ENCODE data around the gene NTNG2. TPM values are rescaled to one million over a fixed set of nuclear protein-coding genes. Genes with fewer than 3 reads are reported as not detected.

NTNG2 gene
- total and polyA plus RNA-seq, 9 of the 15 experiments (the other 6 are each of a cell fraction or from before 2014, with no cell fraction given) = 0.01 to 0.11 (median 0.09) TPM; not detected in 6

DNA sequence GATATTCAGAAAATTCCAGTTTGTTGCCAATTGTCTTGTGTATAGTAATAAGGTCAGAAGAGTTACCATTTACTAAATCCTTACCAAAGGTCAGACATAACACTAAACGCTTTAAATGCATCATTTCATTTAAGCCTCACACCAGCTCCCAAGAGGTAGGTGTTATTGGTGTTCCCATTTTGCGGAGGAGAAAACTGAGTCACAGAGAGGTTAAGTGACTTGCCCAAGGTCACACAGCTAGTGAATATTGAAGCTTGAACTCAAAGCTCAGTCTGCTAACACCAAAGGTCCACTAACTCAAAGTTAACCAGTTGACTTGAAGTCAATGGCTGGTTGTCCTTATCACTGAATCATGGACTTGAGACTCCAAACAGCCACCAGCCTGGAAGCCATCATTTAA lies 40.8 kb upstream of the NTNG2 start (continued):
- no peak for TF ChIP-seq MCM2 (IDR thresholded peaks at IDR 0.05; ENCODE audit: low read depth)
- TF ChIP-seq TAF7 (tag; IDR thresholded peaks at IDR 0.05) = no peak
- no peak for TF ChIP-seq MED1 (CRISPR knock-in tag; IDR thresholded peaks at IDR 0.05; ENCODE audit: borderline replicate concordance)

DNA sequence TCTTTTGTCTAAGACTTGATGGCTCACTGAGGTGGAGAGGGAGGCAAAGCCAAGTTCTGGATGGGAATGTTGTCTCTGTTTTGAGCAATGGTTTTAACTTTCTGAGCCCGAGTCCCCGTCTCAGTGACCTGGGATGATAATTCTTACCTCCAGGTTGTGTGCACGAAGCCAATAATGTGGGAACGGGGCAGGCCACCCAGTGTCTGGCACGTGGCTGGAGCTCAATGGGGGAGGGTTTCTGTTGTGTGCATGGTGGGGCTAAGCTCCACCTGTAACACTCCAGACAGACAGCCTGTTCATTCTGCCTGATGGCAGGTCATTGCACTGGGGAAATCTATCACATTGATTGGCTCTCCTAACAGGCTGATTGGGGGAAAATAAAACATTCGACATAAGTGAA lies 37.1 kb upstream of the NTNG2 start:
- CTCF ChIA-PET (ENCODE audit: low intra/inter-chr PET ratio) = no interaction called here
- peaks cover 0 to 6% of the 10 kb centered on the region in 2 experiments; a peak in 2 of 5 replicates for H3K4me1 ChIP-seq (replicated peaks in 1 of 2; ENCODE audit: control insufficient read depth in 2 of 2, insufficient read depth in 2 of 2, low read length in 2 of 2)
- peaks cover 6% of the 10 kb centered on the region; the same call in 1 of the 2 replicates for H4K20me1 ChIP-seq (replicated peaks; ENCODE audit: control insufficient read depth, insufficient read depth, low read length)
- peaks cover 5% of the 10 kb centered on the region for H3K9me1 ChIP-seq (ENCODE audit: control insufficient read depth, insufficient read depth, low read length)
- no peak overlapping the region for H3K27ac ChIP-seq (ENCODE audit: extremely low read depth, low read depth, low read length)
- H3K4me3 ChIP-seq = no peak overlapping the region
- POLR2A ChIA-PET = no interaction called here
- no peak overlapping the region for H3K9ac ChIP-seq (ENCODE audit: insufficient read depth in 1 of 2, low read depth in 2 of 2, low read length in 2 of 2)
- H2AFZ ChIP-seq (ENCODE audit: low read depth, low read length) = no peak overlapping the region
- in situ Hi-C loops (cut with MboI) (no loop called here), intact Hi-C loops (cut with micrococcal nuclease) (no loop called here)
- H3K36me3 ChIP-seq (ENCODE audit: control insufficient read depth, insufficient read depth, low read length) = no peaks in the 10 kb centered on the region
- no peak for ATAC-seq
- 2% methylated on average over 6 of the region's 6 CpGs for WGBS (ENCODE audit: insufficient coverage, low coverage, missing lambda C conversion rate)
- no peaks in the 10 kb centered on the region for H3K79me2 ChIP-seq (ENCODE audit: control insufficient read depth, insufficient read depth, low read length)
- no peaks in the 10 kb centered on the region for H3K9me3 ChIP-seq (replicated peaks; ENCODE audit: control insufficient read depth, insufficient read depth, low read depth, low read length)
- H3K4me2 ChIP-seq (ENCODE audit: insufficient read depth, low read length) = no peak overlapping the region
- DNase-seq (ENCODE audit: extremely low read depth in 1 of 4, low spot score in 3 of 4) = no peak
- peaks cover 41 to 54% of the 10 kb centered on the region in 2 experiments for H3K27me3 ChIP-seq (ENCODE audit: control insufficient read depth in 2 of 2, insufficient read depth in 2 of 2, low read length in 2 of 2)
- no TSS peak for BruUV-seq (replicated peaks)
- no peak for FAIRE-seq
- no peak for TF ChIP-seq KAT2B (IDR thresholded peaks at IDR 0.05; ENCODE audit: low read depth, low read length)
- TF ChIP-seq, protein P1, sequence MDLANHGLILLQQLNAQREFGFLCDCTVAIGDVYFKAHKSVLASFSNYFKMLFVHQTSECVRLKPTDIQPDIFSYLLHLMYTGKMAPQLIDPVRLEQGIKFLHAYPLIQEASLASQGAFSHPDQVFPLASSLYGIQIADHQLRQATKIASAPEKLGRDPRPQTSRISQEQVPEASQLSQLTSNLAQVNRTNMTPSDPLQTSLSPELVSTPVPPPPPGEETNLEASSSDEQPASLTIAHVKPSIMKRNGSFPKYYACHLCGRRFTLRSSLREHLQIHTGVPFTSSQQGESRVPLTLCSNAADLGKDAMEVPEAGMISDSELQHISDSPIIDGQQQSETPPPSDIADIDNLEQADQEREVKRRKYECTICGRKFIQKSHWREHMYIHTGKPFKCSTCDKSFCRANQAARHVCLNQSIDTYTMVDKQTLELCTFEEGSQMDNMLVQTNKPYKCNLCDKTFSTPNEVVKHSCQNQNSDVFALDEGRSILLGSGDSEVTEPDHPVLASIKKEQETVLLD (IDR thresholded peaks at IDR 0.05) = no peak
- no peak for TF ChIP-seq GTF2E2 (tag; IDR thresholded peaks at IDR 0.05)
- TF ChIP-seq, protein P2, sequence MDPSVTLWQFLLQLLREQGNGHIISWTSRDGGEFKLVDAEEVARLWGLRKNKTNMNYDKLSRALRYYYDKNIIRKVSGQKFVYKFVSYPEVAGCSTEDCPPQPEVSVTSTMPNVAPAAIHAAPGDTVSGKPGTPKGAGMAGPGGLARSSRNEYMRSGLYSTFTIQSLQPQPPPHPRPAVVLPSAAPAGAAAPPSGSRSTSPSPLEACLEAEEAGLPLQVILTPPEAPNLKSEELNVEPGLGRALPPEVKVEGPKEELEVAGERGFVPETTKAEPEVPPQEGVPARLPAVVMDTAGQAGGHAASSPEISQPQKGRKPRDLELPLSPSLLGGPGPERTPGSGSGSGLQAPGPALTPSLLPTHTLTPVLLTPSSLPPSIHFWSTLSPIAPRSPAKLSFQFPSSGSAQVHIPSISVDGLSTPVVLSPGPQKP (CRISPR knock-in tag; IDR thresholded peaks at IDR 0.05) = no peak
- no peak for TF ChIP-seq XRCC4 (IDR thresholded peaks at IDR 0.05; ENCODE audit: extremely low read depth, insufficient read depth, insufficient read length)
- TF ChIP-seq FOXK2 (conservative IDR thresholded peaks at IDR 0.05 in 1 of 2, IDR thresholded peaks at IDR 0.05 in 1 of 2; ENCODE audit: low read depth in 2 of 2) = no peak
- TF ChIP-seq NCOA4 (IDR thresholded peaks at IDR 0.05; ENCODE audit: partially characterized antibody) = no peak
- no peak for TF ChIP-seq SRSF1 (IDR thresholded peaks at IDR 0.05; ENCODE audit: low read depth, low read length)
- no peak for TF ChIP-seq NCOA6 (IDR thresholded peaks at IDR 0.05)
- TF ChIP-seq TGIF2 (CRISPR knock-in tag; IDR thresholded peaks at IDR 0.05) = no peak
- no peak for TF ChIP-seq GABPB2 (CRISPR knock-in tag; conservative IDR thresholded peaks at IDR 0.05)
- TF ChIP-seq PRMT5 (CRISPR knock-in tag; IDR thresholded peaks at IDR 0.05) = no peak
- TF ChIP-seq RBM15 (IDR thresholded peaks at IDR 0.05; ENCODE audit: insufficient read depth, low read length) = no peak
- TF ChIP-seq L3MBTL2 (IDR thresholded peaks at IDR 0.05) = no peak
- TF ChIP-seq, protein P3, sequence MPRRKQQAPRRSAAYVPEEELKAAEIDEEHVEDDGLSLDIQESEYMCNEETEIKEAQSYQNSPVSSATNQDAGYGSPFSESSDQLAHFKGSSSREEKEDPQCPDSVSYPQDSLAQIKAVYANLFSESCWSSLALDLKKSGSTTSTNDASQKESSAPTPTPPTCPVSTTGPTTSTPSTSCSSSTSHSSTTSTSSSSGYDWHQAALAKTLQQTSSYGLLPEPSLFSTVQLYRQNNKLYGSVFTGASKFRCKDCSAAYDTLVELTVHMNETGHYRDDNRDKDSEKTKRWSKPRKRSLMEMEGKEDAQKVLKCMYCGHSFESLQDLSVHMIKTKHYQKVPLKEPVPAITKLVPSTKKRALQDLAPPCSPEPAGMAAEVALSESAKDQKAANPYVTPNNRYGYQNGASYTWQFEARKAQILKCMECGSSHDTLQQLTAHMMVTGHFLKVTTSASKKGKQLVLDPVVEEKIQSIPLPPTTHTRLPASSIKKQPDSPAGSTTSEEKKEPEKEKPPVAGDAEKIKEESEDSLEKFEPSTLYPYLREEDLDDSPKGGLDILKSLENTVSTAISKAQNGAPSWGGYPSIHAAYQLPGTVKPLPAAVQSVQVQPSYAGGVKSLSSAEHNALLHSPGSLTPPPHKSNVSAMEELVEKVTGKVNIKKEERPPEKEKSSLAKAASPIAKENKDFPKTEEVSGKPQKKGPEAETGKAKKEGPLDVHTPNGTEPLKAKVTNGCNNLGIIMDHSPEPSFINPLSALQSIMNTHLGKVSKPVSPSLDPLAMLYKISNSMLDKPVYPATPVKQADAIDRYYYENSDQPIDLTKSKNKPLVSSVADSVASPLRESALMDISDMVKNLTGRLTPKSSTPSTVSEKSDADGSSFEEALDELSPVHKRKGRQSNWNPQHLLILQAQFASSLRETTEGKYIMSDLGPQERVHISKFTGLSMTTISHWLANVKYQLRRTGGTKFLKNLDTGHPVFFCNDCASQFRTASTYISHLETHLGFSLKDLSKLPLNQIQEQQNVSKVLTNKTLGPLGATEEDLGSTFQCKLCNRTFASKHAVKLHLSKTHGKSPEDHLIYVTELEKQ (CRISPR knock-in tag; IDR thresholded peaks at IDR 0.05) = no peak
